ENCODE data around the gene ANAPC15. TPM values are rescaled to one million over a fixed set of nuclear protein-coding genes. Genes with fewer than 3 reads are reported as not detected.

Gene ANAPC15
- total and polyA plus RNA-seq, 8 donors: 27.1 to 52.6 (median 41.0) TPM

DNA sequence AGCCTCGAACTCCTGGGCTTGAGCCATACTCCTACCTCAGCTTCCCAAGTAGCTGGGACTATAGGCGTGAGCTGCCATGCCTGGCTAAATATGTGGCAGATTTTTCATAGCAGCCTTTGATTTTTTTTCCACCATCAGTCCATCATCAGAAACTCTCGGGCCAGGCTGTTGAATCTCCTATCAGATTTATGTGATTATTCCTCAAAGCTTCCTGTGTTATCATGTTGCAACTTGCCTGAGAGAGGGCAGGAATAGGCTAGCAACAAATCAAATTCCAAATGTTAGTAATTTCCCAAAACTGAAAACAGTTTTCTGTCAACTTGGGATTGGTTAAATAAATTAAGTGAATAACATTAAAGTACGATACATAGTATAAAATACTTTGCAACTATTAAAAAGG, 28.4 kb downstream of the ANAPC15 start:
- TF ChIP-seq, protein P1, sequence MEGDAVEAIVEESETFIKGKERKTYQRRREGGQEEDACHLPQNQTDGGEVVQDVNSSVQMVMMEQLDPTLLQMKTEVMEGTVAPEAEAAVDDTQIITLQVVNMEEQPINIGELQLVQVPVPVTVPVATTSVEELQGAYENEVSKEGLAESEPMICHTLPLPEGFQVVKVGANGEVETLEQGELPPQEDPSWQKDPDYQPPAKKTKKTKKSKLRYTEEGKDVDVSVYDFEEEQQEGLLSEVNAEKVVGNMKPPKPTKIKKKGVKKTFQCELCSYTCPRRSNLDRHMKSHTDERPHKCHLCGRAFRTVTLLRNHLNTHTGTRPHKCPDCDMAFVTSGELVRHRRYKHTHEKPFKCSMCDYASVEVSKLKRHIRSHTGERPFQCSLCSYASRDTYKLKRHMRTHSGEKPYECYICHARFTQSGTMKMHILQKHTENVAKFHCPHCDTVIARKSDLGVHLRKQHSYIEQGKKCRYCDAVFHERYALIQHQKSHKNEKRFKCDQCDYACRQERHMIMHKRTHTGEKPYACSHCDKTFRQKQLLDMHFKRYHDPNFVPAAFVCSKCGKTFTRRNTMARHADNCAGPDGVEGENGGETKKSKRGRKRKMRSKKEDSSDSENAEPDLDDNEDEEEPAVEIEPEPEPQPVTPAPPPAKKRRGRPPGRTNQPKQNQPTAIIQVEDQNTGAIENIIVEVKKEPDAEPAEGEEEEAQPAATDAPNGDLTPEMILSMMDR (IDR thresholded peaks at IDR 0.05): no peak
- intact Hi-C loops (cut with DNase I): no loop called here
- Histone ChIP-seq H3K4me3 (no peak overlapping the region), H3K4me1 (peaks cover 5 to 28% of the 10 kb centered on the region in 2 donors), H3K27ac (no peak overlapping the region), H3K9me3 (no peaks in the 10 kb centered on the region), H3K27me3 (no peaks in the 10 kb centered on the region), H3K36me3 (peaks cover 0 to 7% of the 10 kb centered on the region in 2 donors)
- DNase-seq: no peak
- no peak for ATAC-seq

DNA sequence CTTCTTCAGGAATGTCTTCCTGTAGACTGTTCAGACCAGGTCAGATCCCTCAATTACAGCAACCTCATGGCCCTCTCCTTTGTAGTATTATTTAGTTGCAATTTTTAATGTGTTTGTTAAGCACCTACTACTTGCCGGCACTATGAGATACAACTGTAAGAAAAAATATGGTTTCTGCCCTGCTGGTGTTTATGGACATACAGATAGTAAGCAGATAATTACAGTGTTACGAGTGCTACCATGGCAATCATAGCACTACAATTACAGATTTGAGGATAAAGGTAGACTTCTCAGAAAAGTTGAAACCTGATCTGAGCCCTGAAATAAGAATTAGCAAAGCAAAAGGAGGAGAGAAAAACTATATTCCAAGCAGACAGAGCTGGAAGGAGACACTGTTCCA, 29.1 kb downstream of the ANAPC15 start:
- TF ChIP-seq, protein P1 (IDR thresholded peaks at IDR 0.05): no peak
- peaks cover 0 to under 1% of the 10 kb centered on the region in 2 donors for H3K36me3 ChIP-seq
- peaks cover 5 to 35% of the 10 kb centered on the region in 2 donors for H3K4me1 ChIP-seq
- no peaks in the 10 kb centered on the region for H3K9me3 ChIP-seq
- H3K27ac ChIP-seq: no peak overlapping the region
- intact Hi-C loops (cut with DNase I): no loop called here
- DNase-seq (no peak), ATAC-seq (no peak)
- H3K4me3 ChIP-seq: no peak overlapping the region
- no peaks in the 10 kb centered on the region for H3K27me3 ChIP-seq

DNA sequence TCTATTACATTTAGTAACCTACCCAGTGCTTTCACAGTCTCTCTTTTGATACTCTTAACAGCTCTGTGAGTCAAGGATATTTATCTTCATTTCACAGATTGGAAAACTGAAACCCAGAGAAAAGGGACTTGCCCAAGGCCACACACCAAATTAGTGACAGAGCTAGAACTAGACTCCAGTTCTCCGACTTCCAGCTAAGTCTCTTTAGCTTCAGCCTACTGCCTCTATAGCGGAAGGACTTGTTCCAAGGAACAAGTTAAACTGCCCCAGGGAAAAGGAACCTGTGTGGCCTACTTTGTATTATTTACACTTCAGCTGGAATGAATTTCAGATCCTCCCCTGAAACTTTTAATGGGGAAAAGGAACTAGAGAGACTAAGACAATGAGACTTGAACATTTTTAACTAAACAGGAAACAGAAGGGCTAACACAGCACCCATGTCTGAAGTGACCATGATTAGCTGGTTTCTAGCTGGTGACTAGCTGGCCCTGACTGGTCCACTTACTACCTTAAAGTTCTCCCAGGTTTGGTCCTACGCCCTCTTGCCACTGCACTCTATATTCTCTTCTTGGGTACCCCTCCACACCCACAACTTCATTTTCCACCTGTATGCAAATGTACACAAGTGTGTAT, 30.6 kb downstream of the ANAPC15 start:
- peak overlapping the region; percentile 91 to 92 for H3K27ac ChIP-seq
- DNase-seq (peak in 1 of 4 donors; percentile 51), ATAC-seq (no peak)
- TF ChIP-seq, protein P1 (IDR thresholded peaks at IDR 0.05): no peak
- H3K4me1 ChIP-seq: peaks cover 5 to 41% of the 10 kb centered on the region in 2 donors
- no peak overlapping the region for H3K4me3 ChIP-seq
- H3K27me3 ChIP-seq: no peaks in the 10 kb centered on the region
- H3K9me3 ChIP-seq: no peaks in the 10 kb centered on the region
- no peaks in the 10 kb centered on the region for H3K36me3 ChIP-seq
- intact Hi-C loops (cut with DNase I): no loop called here

DNA sequence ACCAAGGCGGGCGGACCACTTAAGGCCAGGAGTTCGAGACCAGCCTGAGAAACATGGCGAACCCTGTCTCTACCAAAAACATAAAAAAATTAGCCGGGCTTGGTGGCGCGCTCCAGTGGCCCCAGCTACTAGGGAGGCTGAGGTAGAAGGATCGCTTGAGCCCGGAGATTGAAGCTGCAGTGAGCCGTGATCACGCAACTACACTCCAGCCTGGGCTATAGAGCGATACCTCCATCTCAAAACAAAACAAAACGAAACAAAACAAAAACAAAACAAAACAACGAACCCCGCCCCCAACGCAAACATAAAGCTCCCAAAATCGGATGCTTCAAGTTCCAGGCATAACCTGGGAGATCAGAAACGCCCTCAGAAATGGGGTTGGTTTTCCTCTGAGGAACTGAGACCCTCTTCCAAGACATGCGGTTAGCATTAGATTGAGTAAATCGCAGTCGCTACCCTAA, 31.3 kb downstream of the ANAPC15 start:
- H3K27me3 ChIP-seq: no peaks in the 10 kb centered on the region
- intact Hi-C loops (cut with DNase I): no loop called here
- DNase-seq (no peak), ATAC-seq (no peak)
- H3K36me3 ChIP-seq: no peaks in the 10 kb centered on the region
- H3K4me3 ChIP-seq: peak overlapping the region; percentile 49 to 61
- peaks cover 5 to 48% of the 10 kb centered on the region in 2 donors for H3K4me1 ChIP-seq
- peak overlapping the region; percentile 91 to 92 for H3K27ac ChIP-seq
- no peaks in the 10 kb centered on the region for H3K9me3 ChIP-seq
- TF ChIP-seq, protein P1 (IDR thresholded peaks at IDR 0.05): no peak

DNA sequence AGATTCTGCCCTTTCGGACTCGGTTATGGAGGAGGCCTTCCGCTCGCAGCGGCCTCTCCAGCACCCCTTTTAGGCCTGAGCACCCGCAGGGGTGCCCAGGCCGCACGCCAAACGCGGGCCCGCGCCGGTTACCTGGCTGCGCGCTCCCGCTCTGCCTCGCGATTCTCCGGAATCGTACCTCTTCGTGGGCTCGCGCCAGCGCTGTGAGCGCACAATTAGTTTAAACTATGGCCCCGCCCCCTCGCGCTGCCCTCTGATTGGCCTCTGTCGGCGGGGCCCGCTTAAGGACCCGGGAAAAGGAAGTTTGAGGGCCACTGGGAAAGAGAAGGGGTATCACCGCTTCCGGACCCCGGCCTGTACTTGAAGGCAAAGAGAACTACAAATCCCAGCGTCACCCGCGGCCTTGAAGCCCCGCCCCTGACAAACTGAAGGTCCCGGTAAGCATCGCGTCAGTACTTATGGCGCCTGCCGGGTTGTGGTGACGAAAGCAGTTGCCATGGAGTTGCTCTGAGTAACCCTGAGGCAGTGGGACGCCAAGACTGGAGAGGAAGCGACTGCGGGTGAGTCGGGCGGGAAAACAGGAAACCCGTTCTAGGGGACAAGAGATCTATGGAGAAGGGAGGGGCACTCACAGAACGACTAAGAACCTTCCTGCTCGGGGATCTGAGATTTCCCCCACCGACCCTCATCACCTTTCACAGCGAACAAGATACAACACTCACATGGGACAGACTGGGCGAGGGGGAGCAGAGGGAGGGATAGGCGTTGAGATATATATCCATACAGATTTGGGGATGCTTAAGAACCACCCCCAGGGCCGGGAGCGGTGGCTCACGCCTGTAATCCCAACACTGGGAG, 31.9 kb downstream of the ANAPC15 start, which contains the start of the genes LRRC51 and NUMA1:
Gene LRRC51 (plus strand): TSS at position 525 of the 858 bp plus-strand sequence. CDS start 8,234 bp downstream, outside the sequence.
Gene NUMA1 (minus strand): TSS at position 217 of the 858 bp plus-strand sequence. CDS start 44,599 bp downstream, outside the sequence.
- Histone ChIP-seq H3K27ac (peak within 1 kb of the TSS; percentile 91 to 92), H3K27me3 (no peaks in the 10 kb centered on the region), H3K36me3 (no peaks in the 10 kb centered on the region), H3K9me3 (no peaks in the 10 kb centered on the region), H3K4me3 (peak within 1 kb of the TSS; percentile 49 to 61), H3K4me1 (peaks cover 5 to 48% of the 10 kb centered on the region in 2 donors)
- ATAC-seq (peak; percentile 96), DNase-seq (peak; percentile 98 to 100 (median 100))
- intact Hi-C loops (cut with DNase I): no loop called here
- TF ChIP-seq, protein P1 (IDR thresholded peaks at IDR 0.05): no peak

Data from left lung (tissue), 10 donors.